HG02884 (cell line): ENCODE data around the gene KIF1B.

Source experiments
- ATAC-seq: cut with Tn5 transposase; IDR thresholded peaks from one replicate; pipeline ENCODE4 v1.9.1; 2021; ENCODE audit warnings: mild to moderate bottlenecking, moderate library complexity; ENCODE audit not compliant: unreplicated experiment

Gene KIF1B

DNA sequence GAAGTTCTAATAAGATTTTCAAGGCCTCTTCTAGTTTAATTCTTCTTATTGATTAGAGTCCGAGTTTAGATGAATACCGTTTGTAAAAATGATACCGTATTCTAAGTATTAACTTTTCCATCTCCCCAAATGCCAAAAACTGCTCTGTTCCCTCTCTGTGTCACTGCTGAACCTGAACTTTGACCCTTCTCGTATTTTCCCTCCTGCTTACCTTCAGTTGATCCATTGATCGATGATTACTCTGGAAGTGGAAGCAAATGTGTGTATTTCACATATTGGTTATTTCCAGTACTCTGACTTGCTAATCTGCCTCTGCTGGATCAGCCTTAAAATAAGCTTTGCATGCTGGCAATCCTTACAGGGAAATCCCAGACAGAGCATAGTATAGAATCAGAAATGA, 68.5 kb downstream of the KIF1B start:
- ATAC-seq, result no peak

- no peak for ATAC-seq
These were observed 70.3 kb downstream of the KIF1B start for GRCh38 chr1:10280439-10281350.

- no peak for ATAC-seq
These were observed 73.1 kb downstream of the KIF1B start for GRCh38 chr1:10283318-10283984.

- no peak for ATAC-seq
These were observed 75.9 kb downstream of the KIF1B start for GRCh38 chr1:10286244-10286643.

GRCh38 chr1:10287023-10287645, 76.8 kb downstream of the KIF1B start:
- no peak for ATAC-seq

DNA sequence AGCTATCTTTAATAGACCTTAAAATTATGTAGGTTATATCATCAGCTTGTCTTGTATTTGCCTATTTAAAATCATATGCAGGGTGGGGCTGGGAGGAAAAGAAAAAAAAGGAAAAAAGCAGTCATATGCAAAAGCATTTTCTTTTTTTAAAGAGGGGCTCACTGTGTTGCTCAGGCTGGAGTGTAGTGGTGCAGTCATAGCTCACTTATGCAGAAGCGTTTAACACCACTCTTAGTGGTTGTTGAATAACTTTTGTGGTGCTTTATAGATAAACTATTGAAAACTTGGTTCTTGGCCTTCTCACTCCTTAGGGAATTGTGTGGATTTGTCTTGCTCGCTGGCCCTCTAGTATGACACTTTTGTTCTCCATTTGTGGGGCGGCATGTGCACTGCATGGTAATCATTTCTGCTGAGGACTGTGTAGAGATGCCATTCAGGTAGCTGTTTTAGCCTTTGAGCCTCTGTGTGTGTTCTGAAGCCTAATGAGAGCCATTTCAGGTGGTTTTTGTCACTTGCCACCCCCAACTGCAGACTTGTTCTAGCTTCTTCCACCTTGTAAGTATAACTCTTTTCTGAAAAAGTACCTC, 77.8 kb downstream of the KIF1B start:
- no peak for ATAC-seq

DNA sequence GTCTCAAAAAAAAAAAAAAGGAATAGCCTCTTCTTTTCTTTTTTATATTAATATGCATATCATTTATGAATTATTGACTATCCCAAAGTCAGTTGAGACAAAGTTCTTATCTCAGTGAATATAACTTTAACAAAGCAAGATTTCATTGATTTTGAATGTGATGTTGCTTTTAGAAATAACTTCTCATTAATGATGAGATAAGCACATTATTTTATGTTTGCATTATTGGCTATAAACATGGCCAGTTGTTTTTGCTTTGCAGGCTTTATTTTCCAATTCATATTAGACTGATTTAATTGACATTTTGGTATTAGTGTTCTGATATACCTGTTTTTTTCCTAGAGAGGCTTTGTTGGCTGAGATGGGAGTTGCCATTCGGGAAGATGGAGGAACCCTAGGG, 81.3 kb downstream of the KIF1B start:
- no peak for ATAC-seq

- no peak for ATAC-seq
These were observed 81.8 kb downstream of the KIF1B start for GRCh38 chr1:10292188-10292587.

DNA sequence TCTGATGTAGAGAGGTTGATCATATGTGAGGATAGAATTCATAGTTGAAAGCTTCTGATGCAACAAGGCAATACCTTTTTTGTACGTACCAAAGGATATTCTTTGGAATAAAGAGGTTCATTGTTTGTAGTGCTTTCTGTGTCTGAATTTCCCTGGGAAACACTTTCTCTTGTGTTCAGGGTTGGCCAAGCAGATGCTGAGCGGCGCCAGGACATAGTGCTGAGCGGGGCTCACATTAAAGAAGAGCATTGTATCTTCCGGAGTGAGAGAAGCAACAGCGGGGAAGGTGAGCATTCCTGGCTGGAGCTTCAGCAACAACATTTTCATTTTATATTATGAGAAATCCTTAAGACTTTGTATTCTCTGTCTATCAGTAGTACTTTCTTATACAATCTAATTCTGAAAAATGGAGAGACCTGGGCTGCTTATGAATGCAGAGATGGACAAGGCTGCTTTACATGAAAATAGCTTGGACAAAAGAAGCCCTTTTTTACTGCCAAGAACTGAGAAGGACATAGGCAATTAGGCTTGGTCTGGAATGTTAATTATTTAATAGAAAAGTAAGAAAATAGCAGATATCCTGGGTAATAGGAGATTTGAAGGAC, 85.2 kb downstream of the KIF1B start:
- no peak for ATAC-seq

GRCh38 chr1:10299151-10299550, 88.8 kb downstream of the KIF1B start:
- ATAC-seq, result no peak

GRCh38 chr1:10302416-10302815, 92.0 kb downstream of the KIF1B start:
- no peak for ATAC-seq

DNA sequence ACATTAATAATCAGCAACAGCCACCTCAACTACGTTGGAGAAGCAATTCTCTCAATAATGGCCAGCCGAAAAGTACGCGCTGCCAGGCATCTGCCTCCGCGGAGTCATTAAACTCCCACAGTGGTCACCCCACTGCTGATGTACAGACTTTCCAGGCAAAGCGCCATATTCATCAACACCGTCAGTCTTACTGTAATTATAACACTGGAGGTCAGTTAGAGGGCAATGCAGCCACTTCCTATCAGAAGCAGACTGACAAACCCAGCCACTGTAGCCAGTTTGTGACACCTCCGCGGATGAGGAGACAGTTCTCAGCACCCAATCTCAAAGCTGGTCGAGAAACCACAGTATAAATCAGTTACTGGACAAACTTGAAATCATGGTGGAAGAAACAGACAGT, 93.9 kb downstream of the KIF1B start:
- no peak for ATAC-seq

DNA sequence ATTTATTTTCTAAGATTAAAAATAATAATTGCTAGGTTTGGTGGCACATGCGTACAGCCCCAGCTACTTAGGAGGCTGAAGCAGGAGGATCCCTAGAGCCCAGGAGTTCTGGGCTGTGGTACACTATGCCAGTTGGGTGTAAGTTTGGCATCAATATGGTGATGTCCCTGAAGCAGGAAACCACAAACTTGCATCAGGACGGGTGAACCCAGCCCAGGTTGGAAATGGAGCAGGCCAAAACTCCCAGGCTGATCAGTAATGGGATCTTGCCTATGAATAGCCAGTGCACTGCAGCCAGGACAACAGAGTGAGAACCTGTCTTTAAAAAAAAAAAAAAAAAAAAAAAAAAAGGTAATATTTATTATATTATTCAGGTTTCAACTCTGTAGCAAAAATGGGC, 96.1 kb downstream of the KIF1B start:
- no peak for ATAC-seq

DNA sequence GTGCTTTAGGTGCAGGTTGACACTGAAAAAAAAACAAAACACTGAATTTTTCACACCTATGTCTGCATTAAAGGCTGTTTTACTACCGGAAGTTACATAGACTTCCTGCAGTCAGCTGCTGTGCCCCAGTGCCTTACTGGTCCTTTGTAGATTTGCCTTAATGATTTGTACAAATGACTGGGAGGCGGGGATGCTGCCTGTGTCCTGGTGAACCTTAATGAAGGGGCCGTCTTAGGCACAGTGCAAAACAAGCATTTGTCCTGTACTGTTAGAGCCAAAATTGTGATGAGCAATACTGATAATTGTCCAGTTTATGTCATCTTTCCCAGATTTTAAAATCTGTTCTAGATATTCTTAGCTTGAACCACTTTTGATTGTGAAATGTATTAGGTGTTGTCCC, 97.6 kb downstream of the KIF1B start:
- no peak for ATAC-seq

DNA sequence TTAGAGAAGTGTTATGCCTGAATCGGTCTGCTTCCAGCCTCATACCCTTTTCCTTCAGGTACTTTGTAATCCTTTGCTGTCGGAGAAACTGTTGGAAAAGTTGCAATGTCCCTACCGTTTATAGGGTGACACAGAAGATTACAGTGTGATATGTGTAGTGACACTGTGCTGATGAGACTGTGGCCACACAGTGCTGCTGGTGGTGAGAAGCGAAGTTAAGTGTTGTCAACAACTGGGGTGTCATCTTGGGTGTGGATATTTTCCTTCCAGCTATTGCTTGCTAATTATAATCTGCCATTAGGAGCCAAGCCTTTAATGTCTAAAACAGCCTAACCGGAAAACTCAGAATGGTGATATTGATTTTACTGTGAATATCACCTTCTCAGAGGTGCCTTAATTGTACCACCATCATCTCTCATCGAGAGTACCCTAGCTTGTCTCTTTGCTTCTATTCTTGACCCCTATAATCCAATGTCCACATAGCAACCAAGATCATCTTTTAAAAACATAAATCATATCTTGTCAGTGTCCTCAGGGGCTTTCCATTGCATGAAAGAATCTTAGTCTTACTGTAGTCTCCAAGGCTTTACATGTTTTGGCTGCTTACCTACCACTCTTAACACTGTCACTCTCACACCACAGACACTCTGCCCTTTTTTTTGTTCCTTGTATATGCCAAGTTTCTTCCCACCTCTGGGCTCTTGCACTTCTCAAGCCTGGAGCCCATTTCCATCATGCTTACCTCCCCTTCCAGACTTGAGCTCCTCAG, 99.1 kb downstream of the KIF1B start:
- no peak for ATAC-seq

DNA sequence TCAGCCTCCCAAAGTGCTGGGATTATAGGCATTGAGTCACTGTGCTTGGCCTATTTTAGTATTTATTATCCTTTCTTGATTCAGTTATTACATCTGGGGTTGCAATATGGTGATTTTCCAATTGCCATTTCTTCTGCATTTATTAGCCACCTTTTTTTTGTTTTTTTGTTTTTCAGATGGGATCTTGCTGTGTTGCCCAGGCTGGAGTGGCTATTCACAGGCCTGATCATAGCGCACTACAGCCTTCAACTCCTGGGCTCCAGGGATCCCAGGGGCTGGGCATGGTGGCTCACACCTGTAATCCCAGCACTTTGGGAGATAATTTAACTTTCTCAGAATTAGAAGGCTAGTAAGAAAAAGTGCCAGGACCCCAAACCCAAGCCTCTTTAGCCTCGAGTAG, 106.4 kb downstream of the KIF1B start:
- ATAC-seq, result no peak

GRCh38 chr1:10319750-10320149, 109.4 kb downstream of the KIF1B start:
- ATAC-seq, result no peak

DNA sequence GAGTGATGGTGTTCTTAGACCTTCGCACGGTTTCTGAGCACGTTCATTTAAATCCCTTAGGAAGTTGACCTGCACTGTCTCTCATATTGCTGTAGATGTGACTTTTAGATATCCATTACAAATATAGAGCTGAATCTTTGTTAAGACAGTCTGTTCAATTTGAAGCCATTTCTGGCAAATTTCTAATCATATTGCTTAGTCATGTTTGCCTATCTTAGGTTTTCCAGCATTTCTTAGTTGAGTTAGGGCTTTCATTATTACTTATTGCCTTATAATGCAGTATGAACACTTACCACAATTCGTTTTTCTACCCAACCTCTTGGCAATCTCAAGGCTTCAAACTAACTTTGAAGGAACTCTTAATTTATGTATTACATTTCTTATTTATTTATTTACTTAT, 110.0 kb downstream of the KIF1B start:
- no peak for ATAC-seq

GRCh38 chr1:10322821-10323220, 112.5 kb downstream of the KIF1B start:
- ATAC-seq, result no peak

GRCh38 chr1:10324627-10325026, 114.3 kb downstream of the KIF1B start:
- no peak for ATAC-seq
